HEK293 (cell line): Measurements from ENCODE around the gene DVL1.
A peak's percentile ranks its signal among the peaks of the same experiment; 100 is the strongest.

Experiments used
- CTCF ChIA-PET: fragments of 350-600 bp; formaldehyde crosslinking; extraction: SDS; loops from one replicate; lab custom pipeline; 2021; ENCODE audit warnings: antibody characterized with exemption; lab: Yijun Ruan, JAX
- POLR2A ChIA-PET: fragments of 300-600 bp; formaldehyde crosslinking; extraction: SDS; loops from one replicate; lab custom pipeline; 2020; ENCODE audit warnings: antibody characterized with exemption, inconsistent platforms; lab: Yijun Ruan, JAX
- H3K27ac ChIP-seq: fragments of 200-500 bp; sonication (Bioruptor generic); 2 replicates; pipeline ENCODE4 v1.5.1; 2014; ENCODE audit warnings: low read depth, low read length, control low read depth, inconsistent platforms; ENCODE audit errors: extremely low read depth
- H3K36me3 ChIP-seq, 2 experiments: fragments of 200-500 bp in 1 of 2; sonication (Bioruptor generic) in 1 of 2; 1 replicate in 1 of 2; 2 replicates in 1 of 2; pipeline ENCODE4 v1.5.1; 2014 to 2017; ENCODE audit warnings: inconsistent platforms in 2 of 2, low read length in 2 of 2; ENCODE audit not compliant: control insufficient read depth in 2 of 2, insufficient read depth in 1 of 2
- H3K4me1 ChIP-seq: fragments of 200-500 bp; sonication (Bioruptor generic); 2 replicates; pipeline ENCODE4 v1.5.1; 2014; ENCODE audit warnings: mild to moderate bottlenecking, low read length, inconsistent platforms; ENCODE audit not compliant: control insufficient read depth, insufficient read depth
- H3K4me3 ChIP-seq: 2 replicates; pipeline ENCODE4 v1.5.1; 2011; ENCODE audit warnings: low read depth, mild to moderate bottlenecking, control low read depth, low read length, moderate library complexity
- H3K9me3 ChIP-seq: fragments of 200-500 bp; sonication (Bioruptor generic); 2 replicates; pipeline ENCODE4 v1.5.1; 2014; ENCODE audit warnings: low read depth, low read length, inconsistent platforms; ENCODE audit not compliant: control insufficient read depth, insufficient read depth
- GLIS1 ChIP-seq: fragments of 450-650 bp; formaldehyde crosslinking; IDR thresholded peaks from 2 replicates; pipeline ENCODE4 v1.5.1; 2016; ENCODE audit warnings: missing biosample characterization, missing genetic modification characterization
- KLF7 ChIP-seq: fragments of 450-650 bp; formaldehyde crosslinking; IDR thresholded peaks from 2 replicates; pipeline ENCODE4 v1.5.1; 2016; ENCODE audit warnings: missing biosample characterization, missing genetic modification characterization, borderline replicate concordance
- PRDM10 ChIP-seq: fragments of 450-650 bp; formaldehyde crosslinking; IDR thresholded peaks from 2 replicates; pipeline ENCODE4 v1.5.1; 2016; ENCODE audit warnings: missing biosample characterization, missing genetic modification characterization
- SCRT1 ChIP-seq: fragments of 450-650 bp; formaldehyde crosslinking; IDR thresholded peaks from 2 replicates; pipeline ENCODE4 v1.5.1; 2016; ENCODE audit warnings: missing biosample characterization, missing genetic modification characterization, borderline replicate concordance
- SP7 ChIP-seq: fragments of 450-650 bp; formaldehyde crosslinking; IDR thresholded peaks from 2 replicates; pipeline ENCODE4 v1.5.1; 2016; ENCODE audit warnings: missing biosample characterization, missing genetic modification characterization
- TRIM28 ChIP-seq: IDR thresholded peaks from 2 replicates; pipeline ENCODE4 v1.6.1; 2011; ENCODE audit warnings: low read length, control low read depth, borderline replicate concordance
- ZBTB49 ChIP-seq: fragments of 450-650 bp; formaldehyde crosslinking; IDR thresholded peaks from 2 replicates; pipeline ENCODE4 v1.5.1; 2016; ENCODE audit warnings: missing biosample characterization, missing genetic modification characterization, low read depth
- ZIC2 ChIP-seq: fragments of 450-650 bp; formaldehyde crosslinking; IDR thresholded peaks from 2 replicates; pipeline ENCODE4 v1.5.1; 2016; ENCODE audit warnings: missing biosample characterization, missing genetic modification characterization
- ZNF112 ChIP-seq: fragments of 450-650 bp; formaldehyde crosslinking; IDR thresholded peaks from 2 replicates; pipeline ENCODE4 v1.5.0; 2017; ENCODE audit warnings: missing biosample characterization, missing genetic modification characterization
- ZNF16 ChIP-seq: fragments of 450-650 bp; formaldehyde crosslinking; IDR thresholded peaks from 2 replicates; pipeline ENCODE4 v1.5.1; 2016; ENCODE audit warnings: low read depth, missing biosample characterization, missing genetic modification characterization
- ZNF311 ChIP-seq: fragments of 450-650 bp; formaldehyde crosslinking; IDR thresholded peaks from 2 replicates; pipeline ENCODE4 v1.5.1; 2017; ENCODE audit warnings: missing biosample characterization, missing genetic modification characterization, borderline replicate concordance
- ZNF423 ChIP-seq: fragments of 450-650 bp; formaldehyde crosslinking; IDR thresholded peaks from 2 replicates; pipeline ENCODE4 v1.5.1; 2016; ENCODE audit warnings: missing biosample characterization, missing genetic modification characterization
- ZNF596 ChIP-seq: fragments of 450-650 bp; IDR thresholded peaks from 2 replicates; pipeline ENCODE4 v1.5.0; 2018; ENCODE audit warnings: missing biosample characterization, mild to moderate bottlenecking, missing genetic modification characterization, moderate library complexity
- ZNF629 ChIP-seq: fragments of 450-650 bp; formaldehyde crosslinking; IDR thresholded peaks from 2 replicates; pipeline ENCODE4 v1.5.1; 2017; ENCODE audit warnings: missing biosample characterization, missing genetic modification characterization
- ZNF660 ChIP-seq: fragments of 450-650 bp; IDR thresholded peaks from 2 replicates; pipeline ENCODE4 v1.5.1; 2018; ENCODE audit warnings: missing biosample characterization, mild to moderate bottlenecking, missing genetic modification characterization
- ZNF670 ChIP-seq: fragments of 450-650 bp; formaldehyde crosslinking; IDR thresholded peaks from 2 replicates; pipeline ENCODE4 v1.5.1; 2016; ENCODE audit warnings: missing biosample characterization, missing genetic modification characterization, low read depth
- ZNF677 ChIP-seq: fragments of 450-650 bp; IDR thresholded peaks from 2 replicates; pipeline ENCODE4 v1.5.0; 2018; ENCODE audit warnings: missing biosample characterization, mild to moderate bottlenecking, missing genetic modification characterization, moderate library complexity
- ZNF747 ChIP-seq: fragments of 450-650 bp; formaldehyde crosslinking; IDR thresholded peaks from 2 replicates; pipeline ENCODE4 v1.5.1; 2016; ENCODE audit warnings: missing biosample characterization, missing genetic modification characterization
- ZSCAN30 ChIP-seq: fragments of 450-650 bp; IDR thresholded peaks from 2 replicates; pipeline ENCODE4 v1.5.1; 2018; ENCODE audit warnings: missing biosample characterization, mild to moderate bottlenecking, missing genetic modification characterization, moderate library complexity
- ZXDB ChIP-seq: fragments of 450-650 bp; formaldehyde crosslinking; IDR thresholded peaks from 2 replicates; pipeline ENCODE4 v1.5.1; 2016; ENCODE audit warnings: missing biosample characterization, missing genetic modification characterization
- TF ChIP-seq, protein P1 (sequence below): fragments of 450-650 bp; formaldehyde crosslinking; IDR thresholded peaks from 2 replicates; pipeline ENCODE4 v1.5.1; 2016; ENCODE audit warnings: missing biosample characterization, missing genetic modification characterization
- TF ChIP-seq, protein P2 (sequence below): IDR thresholded peaks from 2 replicates; pipeline ENCODE4 v1.6.1; 2011; ENCODE audit warnings: mild to moderate bottlenecking, low read depth, low read length, borderline replicate concordance

Gene DVL1

DNA sequence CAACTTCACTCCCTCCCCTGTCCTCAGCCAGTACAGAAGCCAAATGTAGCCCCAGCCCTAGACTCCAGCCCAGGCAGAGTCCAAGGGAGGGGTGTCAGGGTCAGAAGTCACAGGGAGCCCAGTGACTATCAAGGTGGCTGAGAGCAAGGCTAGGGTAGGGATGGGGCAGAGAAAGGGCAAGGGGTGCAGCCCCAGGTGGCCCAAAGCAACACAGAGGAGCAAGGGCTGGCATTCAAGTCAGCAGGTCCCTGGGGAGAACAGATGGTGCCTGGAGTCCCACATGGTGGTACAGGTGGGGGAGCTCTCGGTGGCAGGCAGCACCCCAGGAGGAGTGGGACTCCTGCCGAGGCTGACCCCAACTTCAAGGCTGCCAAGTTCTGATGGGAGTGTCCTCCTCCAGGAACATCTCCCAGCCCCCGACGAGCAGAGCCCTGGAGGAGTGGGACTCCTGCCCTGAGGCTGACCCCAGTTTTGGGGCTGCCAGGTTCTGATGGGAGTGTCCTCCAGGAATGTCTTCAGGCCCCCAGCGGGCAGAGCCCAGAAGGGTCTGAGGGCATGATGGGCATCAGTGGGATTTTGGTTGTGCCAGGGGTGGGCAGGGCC, 3.7 kb upstream of the DVL1 start (continued):
- TF ChIP-seq KLF7 (tag by site-specific recombination) = no peak
- 0 out of 2 replicates have a peak, but pooled peaks have one; percentile 15 for TF ChIP-seq ZNF423
- TF ChIP-seq SP7 = no peak
- no peak for TF ChIP-seq ZNF112 (tag by site-specific recombination)
- TF ChIP-seq ZNF747 (tag by site-specific recombination) = no peak
- TF ChIP-seq, protein P1, sequence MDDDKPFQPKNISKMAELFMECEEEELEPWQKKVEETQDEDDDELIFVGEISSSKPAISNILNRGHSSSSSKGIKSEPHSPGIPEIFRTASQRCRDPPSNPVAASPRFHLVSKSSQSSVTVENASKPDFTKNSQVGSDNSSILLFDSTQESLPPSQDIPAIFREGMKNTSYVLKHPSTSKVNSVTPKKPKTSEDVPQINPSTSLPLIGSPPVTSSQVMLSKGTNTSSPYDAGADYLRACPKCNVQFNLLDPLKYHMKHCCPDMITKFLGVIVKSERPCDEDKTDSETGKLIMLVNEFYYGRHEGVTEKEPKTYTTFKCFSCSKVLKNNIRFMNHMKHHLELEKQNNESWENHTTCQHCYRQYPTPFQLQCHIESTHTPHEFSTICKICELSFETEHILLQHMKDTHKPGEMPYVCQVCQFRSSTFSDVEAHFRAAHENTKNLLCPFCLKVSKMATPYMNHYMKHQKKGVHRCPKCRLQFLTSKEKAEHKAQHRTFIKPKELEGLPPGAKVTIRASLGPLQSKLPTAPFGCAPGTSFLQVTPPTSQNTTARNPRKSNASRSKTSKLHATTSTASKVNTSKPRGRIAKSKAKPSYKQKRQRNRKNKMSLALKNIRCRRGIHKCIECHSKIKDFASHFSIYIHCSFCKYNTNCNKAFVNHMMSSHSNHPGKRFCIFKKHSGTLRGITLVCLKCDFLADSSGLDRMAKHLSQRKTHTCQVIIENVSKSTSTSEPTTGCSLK (tag by site-specific recombination) = no peak
- TF ChIP-seq ZNF596 (tag by site-specific recombination) = no peak
- TF ChIP-seq ZNF670 (tag by site-specific recombination) = no peak
- no peak for TF ChIP-seq ZNF16 (tag by site-specific recombination)
- TF ChIP-seq ZIC2 (tag by site-specific recombination) = peak; percentile 92
- no peak for TF ChIP-seq ZXDB (tag by site-specific recombination)
- TF ChIP-seq TRIM28 = no peak
- no peak for TF ChIP-seq ZNF660 (tag by site-specific recombination)
- TF ChIP-seq PRDM10 = peak; percentile 35; the same call in 1 of the 2 replicates
- TF ChIP-seq, protein P2, sequence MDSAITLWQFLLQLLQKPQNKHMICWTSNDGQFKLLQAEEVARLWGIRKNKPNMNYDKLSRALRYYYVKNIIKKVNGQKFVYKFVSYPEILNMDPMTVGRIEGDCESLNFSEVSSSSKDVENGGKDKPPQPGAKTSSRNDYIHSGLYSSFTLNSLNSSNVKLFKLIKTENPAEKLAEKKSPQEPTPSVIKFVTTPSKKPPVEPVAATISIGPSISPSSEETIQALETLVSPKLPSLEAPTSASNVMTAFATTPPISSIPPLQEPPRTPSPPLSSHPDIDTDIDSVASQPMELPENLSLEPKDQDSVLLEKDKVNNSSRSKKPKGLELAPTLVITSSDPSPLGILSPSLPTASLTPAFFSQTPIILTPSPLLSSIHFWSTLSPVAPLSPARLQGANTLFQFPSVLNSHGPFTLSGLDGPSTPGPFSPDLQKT = no peak

GRCh38 chr1:1351511-1352427, 2.6 kb upstream of the DVL1 start:
- no peaks in the 10 kb centered on the region for H3K9me3 ChIP-seq
- H3K4me1 ChIP-seq = peaks cover 14% of the 10 kb centered on the region
- ChIA-PET CTCF (interaction anchor here (0.6 to 2.7 kb wide), 4 partner anchors 8 to 26 kb away, joined by 3 to 15 read pairs (median 6); partner anchors contain the start of gene AURKAIP1), POLR2A (interaction anchor here (0.6 to 1.3 kb wide), 5 partner anchors 23 to 153 kb away, joined by 3 to 5 read pairs (median 3); partner anchors contain the start of genes AURKAIP1 and CCNL2)
- H3K36me3 ChIP-seq = peaks cover 0 to 2% of the 10 kb centered on the region in 2 experiments; a peak in 1 of 3 replicates
- H3K27ac ChIP-seq = no peak overlapping the region
- H3K4me3 ChIP-seq = no peak overlapping the region
- no peak for TF ChIP-seq SCRT1 (tag by site-specific recombination)
- no peak for TF ChIP-seq ZSCAN30 (tag by site-specific recombination)
- TF ChIP-seq ZBTB49 (tag by site-specific recombination) = no peak
- 0 out of 2 replicates have a peak, but pooled peaks have one; percentile 11 for TF ChIP-seq ZNF629
- TF ChIP-seq ZNF311 (tag by site-specific recombination) = no peak
- no peak for TF ChIP-seq ZNF677 (tag by site-specific recombination)
- TF ChIP-seq GLIS1 (tag by site-specific recombination) = 0 out of 2 replicates have a peak, but pooled peaks have one; percentile 22
